Stimulated activated CD8-positive, alpha-beta memory T cell treated with anti-CD3 and anti-CD28 coated beads, Interleukin-4, amount 100 ng/mL, for 1 hour (primary cell): Measurements from ENCODE around the gene RBBP8NL.
"Not testable (repeated sequence)": the region's sequence is repeated elsewhere in the genome, so short reads cannot be mapped to it uniquely, and the experiment has no call there.

Experiments used
- DNase-seq, 2 donors: peaks; one replicate each; pipeline ENCODE4 v3.0.0-alpha.2; 2020; ENCODE audit warnings: low read depth in 2 of 2, low spot score in 1 of 2

The RBBP8NL gene

DNA sequence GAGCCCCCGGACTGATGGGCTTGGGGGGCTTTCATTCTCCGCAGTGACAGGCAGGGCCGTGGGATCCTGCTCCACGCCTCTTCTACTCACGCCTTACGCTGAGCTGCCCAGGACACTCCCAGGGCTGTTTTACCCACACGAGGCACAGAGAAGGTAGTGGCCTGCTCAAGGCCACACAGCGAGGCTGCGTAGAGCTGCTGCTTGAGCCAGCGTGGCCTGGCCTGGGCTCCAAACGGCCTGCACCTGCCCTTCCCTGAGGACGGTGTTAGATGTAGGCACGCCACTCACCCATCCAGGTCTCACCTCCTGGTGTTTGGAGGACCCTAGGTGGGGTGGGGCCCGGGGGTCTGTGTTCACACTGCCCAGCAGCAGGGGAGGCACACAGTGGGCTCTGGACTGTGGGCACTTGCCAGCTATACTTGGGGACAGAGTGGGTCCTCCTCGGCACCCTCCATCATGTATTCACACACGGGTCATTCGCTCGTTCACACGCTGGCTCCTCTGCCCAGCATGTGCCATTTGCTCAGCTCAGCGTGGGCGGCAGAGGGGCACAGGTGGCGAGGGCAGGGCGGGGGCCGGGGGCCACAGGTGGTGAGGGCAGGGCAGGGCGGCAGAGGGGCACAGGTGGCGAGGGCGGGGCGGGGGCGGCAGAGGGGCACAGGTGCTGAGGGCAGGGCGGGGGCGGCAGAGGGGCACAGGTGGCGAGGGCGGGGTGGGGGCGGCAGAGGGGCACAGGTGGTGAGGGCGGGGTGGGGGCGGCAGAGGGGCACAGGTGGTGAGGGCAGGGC is 18.4 kb upstream of the RBBP8NL start:
- DNase-seq: no peak

DNA sequence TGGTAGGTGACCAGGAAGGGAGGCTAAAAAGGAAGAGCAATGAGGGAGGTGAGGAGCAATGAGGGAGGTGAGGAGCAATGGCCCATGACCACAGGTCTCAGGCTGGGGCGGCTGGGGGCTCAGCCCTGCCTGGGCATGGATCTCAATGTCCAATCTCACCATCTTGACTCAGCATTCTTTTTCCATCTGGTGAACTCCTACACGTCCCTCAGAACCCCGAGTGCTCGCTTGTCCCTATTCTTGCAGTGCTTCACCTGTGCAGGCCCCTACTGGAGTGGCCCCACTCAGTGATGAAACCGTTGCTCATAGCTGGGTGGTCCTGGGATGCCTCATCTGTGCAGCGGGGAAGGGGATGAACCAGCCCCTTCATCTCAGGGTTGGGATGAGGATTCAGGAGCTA is 16.9 kb upstream of the RBBP8NL start:
- DNase-seq: no peak

DNA sequence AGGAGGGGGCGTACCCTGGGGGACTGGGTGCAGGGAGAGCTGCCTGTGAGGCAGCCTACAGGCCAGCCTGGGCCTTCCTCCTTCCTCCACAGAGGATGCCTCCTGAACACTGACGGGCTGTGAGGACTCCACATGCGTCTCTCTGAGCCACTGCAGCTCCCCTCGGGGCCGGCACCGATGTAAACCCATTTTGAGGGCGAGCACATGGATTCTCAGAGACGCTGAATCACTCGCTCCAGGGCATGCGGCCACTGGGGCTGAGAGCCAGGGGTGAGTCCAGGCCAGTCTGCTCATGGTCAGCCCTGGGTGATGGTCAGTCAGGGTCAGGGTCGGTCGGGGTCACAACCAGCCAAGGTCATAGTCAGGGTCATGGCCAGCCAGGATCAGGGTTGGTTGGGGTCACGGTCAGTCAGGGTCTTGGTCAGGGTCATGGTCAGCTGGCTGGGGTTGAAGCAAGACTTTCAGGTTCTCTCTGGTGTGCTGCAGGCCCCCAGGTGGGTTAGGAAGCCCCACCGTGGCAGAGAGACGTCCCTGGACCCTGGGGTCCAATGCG is 14.7 kb upstream of the RBBP8NL start:
- no peak for DNase-seq

DNA sequence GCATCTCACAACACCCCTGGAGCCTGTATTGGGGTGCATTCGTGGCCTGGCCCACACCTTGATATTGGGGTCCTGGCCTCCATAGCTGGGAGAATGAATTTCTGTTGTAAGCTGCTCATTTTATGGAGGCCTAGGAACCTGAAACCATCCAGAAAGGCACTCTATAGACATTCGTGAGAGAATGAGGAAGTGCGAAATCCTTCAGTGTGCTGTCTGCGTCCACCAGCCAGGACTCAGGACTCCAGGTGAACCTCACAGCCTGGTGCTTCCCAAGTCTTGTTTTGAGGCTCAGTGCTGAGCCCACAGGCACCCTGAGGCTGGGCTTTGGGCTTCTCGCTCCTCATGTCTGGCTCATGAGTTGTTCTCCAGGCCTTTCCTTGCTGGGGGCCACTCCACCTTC is 11.9 kb upstream of the RBBP8NL start:
- no peak for DNase-seq

DNA sequence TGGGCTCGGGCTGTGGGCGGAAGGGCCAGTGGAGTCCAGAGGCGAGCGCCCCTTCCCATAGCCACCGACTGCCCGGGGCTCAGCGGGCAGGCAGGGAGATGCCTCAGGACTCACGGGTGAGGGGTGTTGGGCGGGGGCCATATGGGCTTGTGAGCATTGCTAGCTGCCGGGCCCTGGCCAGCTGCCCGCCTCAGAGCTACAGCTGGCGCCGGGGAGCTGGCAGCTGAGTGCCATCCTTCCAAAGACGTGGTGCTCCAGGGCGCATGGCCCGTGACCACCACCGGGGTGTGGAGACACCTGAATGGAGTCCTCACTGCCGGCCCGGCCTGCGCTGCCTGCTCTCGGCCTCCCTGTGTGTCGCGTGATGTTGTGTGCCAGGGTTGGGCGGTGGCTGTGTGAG is 10.6 kb upstream of the RBBP8NL start:
- no peak for DNase-seq

DNA sequence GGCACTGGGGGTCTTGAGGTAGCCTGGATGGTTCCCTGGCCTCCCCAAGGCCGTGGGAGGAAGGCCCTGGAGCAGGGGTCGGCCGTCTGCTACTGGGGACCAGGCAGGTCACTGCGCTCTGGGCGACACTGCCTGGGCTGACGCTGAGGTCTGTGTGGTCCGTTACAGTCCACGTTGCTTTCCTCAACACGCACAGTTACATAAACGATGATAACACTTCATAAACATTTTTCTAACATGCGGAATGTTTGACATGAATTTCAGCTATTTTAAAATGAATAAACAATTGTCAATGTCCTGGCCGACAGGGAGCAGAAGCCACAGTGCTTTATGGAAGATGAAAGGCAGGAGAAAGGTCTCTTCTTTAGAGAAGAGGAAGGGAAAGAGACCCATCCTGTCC is 10.2 kb upstream of the RBBP8NL start:
- no peak for DNase-seq

DNA sequence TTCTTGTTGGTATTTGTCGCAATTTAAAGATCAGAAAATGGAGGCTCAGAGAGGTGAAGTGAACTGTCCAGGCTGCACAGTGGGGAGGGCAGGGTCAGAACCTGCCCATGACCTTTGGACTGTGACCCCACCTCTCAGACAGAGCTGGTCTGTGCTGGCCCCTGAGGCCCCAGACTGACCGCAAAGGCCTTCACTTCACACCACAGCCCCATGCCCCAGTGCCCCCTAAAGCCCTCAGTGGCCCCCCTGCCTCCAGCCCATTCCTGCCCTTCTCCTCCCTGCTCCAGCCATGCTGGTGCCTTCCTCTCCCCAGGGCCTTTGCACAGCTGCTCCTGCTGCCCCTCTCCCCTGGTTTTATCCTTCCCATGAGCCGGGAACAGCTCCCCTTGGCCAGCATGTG is 9.4 kb upstream of the RBBP8NL start:
- no peak for DNase-seq

DNA sequence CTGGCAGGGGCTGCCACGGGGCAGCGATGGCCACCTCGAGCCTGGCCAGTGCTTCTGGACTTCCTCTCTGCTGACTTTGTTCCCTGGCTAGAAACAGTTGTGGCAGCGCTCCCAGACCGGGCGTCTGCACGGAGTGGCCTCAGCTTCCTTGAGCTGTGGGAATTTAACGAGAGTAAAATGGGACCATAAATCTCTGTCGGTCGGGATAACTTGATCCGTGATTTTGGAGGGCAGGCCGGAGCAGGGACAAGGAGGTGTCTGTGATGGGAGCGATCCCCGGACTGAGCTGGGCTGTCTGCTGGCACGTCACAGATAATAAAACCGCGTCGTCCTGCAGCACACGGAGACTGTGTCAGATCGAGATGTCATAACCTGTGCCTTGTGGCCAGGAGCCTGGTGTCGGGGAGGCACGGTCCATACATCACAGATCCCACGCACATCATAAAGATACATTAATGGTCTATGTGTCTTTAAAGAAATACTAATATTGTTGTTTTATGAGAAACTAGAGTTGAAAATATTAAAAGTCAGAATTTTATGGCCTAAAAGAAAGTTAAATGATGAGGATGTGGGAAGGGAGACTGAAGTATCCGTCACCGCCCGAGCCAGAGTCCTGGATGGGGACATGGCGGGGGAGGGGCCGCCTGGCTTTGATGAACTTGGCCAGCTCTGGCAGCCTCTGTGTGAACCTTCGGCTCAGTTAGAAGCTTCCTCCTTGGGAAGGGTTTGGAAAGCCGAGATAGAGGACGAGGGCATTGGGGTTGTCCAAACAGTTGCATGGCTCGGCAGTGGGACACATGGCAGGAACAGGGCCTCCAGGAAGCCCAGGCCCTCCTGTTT is 6.5 kb upstream of the RBBP8NL start:
- DNase-seq: no peak

DNA sequence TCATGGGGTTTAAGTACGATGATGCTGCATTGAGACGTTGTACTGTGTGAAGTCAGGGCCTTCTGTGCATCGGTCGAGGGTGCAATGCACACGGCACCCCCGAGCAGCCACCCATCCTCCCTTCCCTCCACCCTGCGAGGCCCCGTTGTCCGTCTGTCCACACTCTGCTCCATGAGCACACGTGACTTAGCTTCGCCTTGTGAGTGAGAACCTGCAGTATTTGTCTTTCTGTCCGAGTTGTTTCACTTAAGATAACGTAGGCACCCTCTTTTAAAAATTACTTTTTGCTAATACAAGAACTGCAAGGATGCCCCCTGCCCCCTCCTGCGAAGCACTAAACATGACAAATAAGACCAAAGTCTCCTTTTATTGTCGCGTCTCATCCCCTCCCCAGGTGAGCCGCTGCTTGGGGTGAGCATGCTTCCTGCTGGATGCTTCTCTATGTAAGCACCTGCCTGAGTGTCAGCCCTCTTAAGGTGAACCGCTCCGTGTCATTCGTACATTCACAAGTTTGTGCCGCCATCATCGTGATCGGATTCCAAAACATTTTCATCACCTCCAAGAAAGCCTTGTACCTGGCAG is 3.6 kb upstream of the RBBP8NL start:
- DNase-seq: no peak

DNA sequence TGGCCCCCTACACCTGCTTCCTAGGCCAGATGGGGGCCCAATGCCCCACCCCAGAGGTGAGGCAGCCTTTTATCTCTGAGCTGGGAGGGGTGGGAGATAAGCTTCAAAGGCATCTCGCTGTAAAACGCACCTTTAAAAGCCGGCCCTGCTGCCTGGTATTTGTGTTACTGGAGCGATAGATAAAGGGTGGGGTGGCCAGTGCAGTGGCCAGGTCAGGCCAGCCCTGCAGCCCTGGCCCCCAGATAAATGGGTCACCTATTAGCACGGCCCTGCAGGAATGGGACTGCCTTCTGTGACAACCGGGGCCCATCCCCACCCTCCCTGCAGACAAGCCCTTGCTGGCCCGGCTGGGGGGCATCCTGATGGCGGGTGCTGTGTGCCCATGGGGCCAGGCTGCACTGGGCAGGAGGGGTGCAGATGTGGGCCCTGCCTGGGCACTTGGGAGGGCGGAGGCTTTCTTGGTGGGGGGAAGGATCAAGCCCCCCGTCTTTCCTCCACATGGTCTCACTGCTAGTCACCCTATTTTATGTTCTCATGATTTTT is 3.0 kb upstream of the RBBP8NL start:
- DNase-seq: no peak

DNA sequence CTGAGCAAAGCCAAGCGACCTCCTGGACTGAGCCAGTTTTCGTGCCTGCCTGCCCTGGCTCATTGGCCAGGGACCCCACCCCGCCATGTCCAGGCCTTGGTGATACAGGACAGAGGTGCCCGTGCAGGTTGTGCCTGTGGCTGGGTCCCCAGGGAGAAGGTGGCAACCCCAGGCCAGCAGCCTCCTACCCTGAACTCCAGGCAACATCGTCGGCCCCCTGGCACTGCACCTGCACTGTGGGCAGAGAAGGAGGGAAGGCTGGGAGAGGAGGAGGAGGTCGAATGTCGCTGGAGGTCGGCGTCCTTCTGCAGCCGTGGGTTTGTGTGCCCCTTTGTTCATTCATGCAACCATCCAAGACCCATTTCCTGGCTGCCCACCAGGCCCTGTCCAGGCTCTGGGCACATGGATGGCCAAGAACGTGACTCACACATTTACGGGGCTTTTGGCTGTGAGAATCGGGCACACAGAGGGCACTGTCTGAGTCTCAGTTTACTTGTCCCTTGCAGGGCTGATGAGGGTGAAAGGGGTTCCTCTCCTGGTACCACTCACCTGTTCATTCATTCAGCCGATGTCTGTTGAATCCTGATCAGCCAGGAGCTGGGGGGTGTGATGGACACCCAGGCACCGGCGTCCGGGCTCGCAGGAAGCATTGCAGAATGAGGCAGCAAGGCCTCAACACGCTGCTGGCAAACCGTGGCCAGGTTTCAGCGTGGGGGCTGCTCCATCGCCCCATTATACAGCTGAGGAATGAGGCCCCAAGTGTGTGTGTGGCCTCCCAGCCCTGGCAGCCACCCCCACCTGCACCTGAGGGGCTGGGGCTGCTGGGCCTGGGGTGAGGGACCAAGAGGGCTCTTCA is 2.3 kb upstream of the RBBP8NL start:
- no peak for DNase-seq

DNA sequence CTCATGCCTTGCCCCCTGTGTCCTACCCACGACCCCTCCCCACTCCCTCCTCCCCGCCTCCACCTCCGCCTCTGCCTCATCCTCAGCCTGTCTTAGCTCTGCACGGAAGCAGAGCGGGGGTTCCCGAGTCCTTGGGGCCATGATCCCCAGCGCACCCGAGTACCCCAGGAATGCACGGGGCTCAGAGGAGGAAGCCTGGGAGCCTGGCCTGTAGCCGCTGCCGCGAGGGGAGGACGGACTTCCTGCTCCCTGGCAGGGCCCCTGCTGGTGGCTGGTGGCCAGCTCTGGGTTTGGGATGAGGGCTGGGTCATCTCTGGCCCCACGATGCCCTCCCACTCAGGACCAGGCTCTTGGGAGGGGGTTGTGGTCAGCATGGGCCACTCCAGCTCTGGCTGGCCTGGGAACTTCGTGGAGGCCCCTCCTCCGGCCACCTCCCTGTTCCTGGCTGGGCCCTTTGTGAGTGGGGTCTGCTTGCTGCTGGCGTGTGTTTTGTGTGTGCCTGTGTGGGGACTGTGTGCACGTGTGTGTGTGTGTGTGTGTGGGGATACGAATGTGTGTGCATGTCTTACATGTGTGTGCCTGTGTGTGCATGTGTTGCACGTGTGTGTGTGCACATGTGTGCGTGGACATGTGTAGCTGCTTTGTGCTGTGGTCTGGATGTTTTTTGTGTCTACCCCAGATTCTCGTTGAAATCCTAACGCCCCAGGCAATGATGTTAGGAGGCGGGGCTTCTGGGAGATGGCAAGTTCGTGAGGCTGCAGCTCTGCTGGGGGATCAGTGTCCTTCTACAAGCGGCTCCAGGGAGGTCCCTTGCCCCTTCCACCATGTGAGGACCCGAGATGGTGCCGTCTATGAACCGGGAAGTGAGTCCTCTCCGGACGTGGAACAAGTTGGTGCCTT is 1.3 kb upstream of the RBBP8NL start:
- DNase-seq: no peak

DNA sequence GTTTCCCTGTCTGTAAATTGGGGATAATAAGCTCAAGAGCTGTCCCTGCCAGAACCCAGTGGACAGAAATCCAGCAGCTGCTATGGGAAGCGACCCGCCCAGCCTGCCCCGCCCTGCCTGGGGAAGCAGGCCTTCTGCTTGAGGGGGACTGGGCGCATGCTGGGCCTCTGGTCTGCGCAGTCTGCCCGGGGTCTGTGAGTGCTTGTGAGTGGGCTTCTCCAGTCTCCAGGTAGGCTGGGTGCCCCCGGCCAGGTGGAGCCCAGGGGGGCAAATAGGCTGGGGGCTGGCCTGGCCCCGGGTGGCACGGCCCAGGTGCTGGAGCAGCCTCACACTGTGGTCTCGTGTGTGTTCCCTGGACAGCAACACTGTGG is 648 bp upstream of the RBBP8NL start:
- DNase-seq: no peak

DNA sequence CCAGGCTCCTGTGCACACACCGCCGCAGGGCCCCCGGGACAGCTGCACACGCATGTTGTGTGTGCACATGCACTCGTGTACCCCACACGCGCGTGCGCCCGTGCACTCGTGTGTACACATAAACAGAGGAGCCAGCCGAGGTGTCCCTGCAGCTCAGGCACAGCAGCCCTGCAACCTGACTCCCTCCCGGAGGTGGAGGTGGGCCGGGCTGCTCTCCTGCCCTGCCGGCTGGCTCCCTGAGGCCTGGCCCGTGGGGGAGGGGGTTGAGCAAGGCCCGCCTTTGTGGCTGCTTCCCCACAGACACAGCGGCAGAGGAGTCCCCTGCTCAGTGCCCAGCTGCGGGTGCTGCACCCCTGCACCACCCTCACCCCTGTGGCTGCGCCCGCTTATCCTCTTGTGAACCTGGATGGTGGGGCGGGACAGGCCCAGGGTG is 624 bp downstream of the RBBP8NL start:
- no peak for DNase-seq

DNA sequence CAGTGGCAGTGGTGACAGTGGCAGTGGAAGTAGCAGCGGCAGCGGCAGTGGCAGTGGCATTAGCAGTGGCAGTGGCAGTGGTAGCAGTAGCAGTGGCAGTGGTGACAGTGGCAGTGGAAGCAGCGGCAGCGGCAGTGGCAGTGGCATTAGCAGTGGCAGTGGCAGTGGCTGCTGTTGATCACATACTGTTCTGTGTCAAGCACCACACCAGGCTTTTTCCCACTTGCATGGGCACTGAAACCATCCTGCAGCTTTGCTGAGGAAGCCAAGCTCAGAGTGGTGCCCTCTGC is 1.3 kb downstream of the RBBP8NL start:
- DNase-seq: not testable (repeated sequence)

DNA sequence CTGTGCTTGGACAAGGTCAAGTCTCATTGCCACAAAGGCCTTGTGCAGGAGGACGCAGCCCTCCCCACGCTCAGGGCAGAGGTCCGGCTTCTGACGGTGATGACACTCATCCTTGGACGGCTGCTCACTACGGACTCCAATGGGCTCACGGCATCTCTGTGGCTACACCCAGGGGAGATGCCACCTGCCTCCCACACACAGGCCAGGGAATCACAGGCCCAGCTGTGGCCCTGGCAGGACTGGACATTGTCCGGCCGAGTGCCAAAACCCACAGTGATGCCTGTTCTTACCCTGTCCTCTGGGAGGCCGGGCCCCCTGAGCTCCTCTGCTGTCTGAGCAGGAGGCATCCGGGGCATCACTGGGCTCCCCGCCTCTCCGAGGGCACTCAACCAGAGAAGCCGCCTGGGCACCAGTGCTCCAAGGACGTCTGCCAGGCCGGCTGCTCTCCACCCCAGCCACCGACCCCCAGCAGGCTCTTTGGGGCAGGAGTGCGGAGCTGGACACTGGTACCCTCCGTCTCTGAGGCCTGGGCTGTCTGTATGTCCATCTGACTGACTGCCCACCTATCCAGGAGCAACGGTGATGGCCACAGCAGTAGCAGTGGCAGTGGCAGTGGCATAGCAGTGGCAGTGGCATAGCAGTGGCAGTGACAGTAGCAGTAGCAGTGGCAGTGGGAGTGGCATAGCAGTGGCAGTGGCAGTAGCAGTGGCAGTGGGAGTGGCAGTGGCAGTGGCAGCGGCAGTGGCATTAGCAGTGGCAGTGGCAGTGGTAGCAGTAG is 1.9 kb downstream of the RBBP8NL start:
- DNase-seq: no peak

DNA sequence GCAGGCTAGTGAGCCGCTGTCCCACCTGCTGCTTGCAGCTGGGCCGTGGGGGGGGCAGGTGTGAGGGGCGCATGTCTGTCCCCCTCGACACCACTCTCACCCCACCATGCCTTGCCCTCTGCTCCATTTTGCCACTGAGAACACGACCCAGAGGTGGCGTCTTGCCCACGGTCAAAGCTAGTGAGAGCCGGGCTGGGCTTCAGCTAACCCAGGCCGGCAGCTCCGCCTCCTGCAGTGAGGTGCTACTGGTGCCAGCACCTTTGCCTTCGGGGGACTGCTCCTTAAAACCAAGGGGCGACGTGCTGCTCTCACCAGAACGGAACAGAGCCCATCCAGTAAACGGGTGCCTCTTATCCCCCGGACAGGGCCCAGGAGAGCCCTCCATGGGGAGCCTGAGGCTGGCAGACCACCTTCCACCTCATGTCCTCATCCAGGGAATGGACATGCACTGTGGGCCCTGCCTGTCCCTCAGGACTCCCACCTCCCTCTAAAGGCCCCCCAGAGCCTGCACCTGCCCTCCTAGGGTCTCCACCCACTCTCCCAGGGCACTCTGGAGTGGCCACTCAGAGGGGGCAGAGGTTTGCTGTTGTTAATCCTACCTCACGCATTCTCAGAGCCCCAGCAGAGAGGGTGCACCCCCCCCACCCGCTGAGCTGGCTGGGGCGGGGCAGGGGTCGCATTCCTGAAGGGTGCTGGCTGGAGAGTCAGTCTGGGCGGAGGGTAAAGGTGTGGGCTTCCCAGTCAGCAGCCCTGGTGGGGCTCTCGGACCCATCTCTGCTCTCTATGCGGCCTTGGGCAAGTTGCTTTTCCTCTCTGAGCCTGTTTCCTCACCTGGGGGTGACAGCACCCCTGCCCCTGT is 2.9 kb downstream of the RBBP8NL start:
- no peak for DNase-seq

DNA sequence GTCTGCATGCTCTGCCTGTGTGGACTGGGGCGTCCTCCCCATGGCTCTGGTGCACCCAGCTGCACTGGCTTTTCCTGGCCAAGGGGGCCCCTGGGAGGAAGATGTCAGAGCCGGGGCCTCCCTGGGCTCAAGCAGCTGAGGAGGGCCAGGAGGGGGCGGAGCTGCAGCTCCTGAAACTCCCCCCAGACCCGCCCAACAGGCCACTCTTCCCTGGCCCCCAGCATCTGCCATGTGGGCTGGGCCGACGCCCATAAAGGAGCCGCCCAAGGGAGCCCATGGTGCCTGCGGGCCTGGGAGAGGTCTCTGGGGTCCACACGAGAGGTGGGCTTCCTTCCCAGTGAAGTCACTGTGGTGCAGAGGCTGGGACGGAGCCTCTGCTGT is 4.0 kb downstream of the RBBP8NL start:
- no peak for DNase-seq
